Nephron progenitor cell (in vitro differentiated cells): Measurements from ENCODE around the gene MPEG1.

Experiments used
- DNase-seq: peaks from one replicate; pipeline ENCODE4 v3.0.0; 2021
- H3K27ac Mint-ChIP-seq: 2 replicates; pipeline ENCODE4 v1.8.0; 2021; ENCODE audit warnings: mild to moderate bottlenecking, moderate library complexity, mixed read lengths
- H3K27me3 Mint-ChIP-seq: 2 replicates; pipeline ENCODE4 v1.8.0; 2021; ENCODE audit warnings: mild to moderate bottlenecking, low read depth, mixed read lengths; ENCODE audit not compliant: poor library complexity
- H3K36me3 Mint-ChIP-seq: 2 replicates; pipeline ENCODE4 v1.8.0; 2021; ENCODE audit warnings: low read depth, mixed read lengths
- H3K4me1 Mint-ChIP-seq: 2 replicates; pipeline ENCODE4 v1.8.0; 2021; ENCODE audit warnings: mixed read lengths
- H3K4me3 Mint-ChIP-seq: 2 replicates; pipeline ENCODE4 v1.8.0; 2021; ENCODE audit warnings: mild to moderate bottlenecking, moderate library complexity, mixed read lengths
- H3K9me3 Mint-ChIP-seq: 2 replicates; pipeline ENCODE4 v1.8.0; 2021; ENCODE audit warnings: mild to moderate bottlenecking, moderate library complexity, mixed read lengths
- CTCF ChIP-seq: fragments of 200-600 bp; sonication (generic); IDR thresholded peaks from 2 replicates; pipeline ENCODE4 v1.5.0; 2021; ENCODE audit warnings: antibody characterized with exemption

MPEG1 gene

DNA sequence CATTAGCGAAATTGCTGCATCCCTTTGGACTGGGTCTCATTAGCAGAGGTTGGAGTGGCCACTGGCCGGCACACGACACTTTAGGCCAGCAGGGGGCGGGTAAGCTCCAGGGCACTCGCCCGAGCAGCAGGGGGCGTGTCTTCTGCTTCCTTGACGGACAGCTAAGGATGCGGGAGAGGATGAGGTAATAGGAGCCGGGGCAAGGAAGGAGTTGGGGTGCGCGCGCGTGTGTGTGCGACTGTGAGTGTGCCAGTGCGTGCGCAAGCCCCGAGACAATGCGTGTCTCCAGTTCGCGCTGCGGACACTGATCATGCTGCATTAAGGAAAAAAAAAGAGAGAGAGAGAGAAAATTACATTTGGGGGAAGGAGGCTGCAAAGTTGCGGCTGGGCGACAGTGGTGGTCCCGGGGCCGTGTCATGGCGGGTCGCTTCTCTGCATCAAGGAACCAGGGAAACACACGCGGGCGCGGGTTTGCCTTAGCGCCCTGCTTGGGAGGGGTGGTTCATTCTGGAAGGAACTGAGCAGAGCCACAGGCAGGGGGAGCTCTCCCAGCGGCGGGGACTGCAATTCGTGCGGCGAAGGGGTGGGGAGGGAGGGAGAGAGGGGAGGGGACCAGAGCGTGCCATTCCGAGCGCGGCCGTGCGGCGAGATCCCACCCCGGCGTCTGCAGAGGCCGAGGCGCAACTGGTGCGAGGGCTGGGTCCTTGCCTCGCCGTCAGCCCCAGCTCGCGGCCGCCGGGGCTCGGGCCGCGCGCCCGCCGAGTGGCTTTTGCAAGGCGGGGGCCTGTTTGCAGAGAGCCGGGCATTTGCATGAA is 41.0 kb downstream of the MPEG1 start, which contains the start of gene DTX4:
Gene DTX4, plus strand, starts transcription at position 625 of the 815 bp plus-strand sequence. CDS start 464 bp downstream, outside the sequence.
- peaks cover 10% of the 10 kb centered on the region for H3K27me3 Mint-ChIP-seq
- peak within 1 kb of the TSS; percentile 94 for H3K4me3 Mint-ChIP-seq
- H3K27ac Mint-ChIP-seq = no peak within 1 kb of the TSS
- peak; percentile 97 for DNase-seq
- H3K36me3 Mint-ChIP-seq = no peaks in the 10 kb centered on the region
- TF ChIP-seq CTCF = peak; percentile 81
- no peaks in the 10 kb centered on the region for H3K9me3 Mint-ChIP-seq
- peaks cover 34% of the 10 kb centered on the region for H3K4me1 Mint-ChIP-seq

- no peaks in the 10 kb centered on the region for H3K36me3 Mint-ChIP-seq
- H3K27ac Mint-ChIP-seq = no peak overlapping the region
- H3K9me3 Mint-ChIP-seq = peaks cover 5% of the 10 kb centered on the region
- no peak overlapping the region for H3K4me3 Mint-ChIP-seq
- H3K4me1 Mint-ChIP-seq = no peaks in the 10 kb centered on the region
- DNase-seq = no peak
- H3K27me3 Mint-ChIP-seq = peaks cover 36% of the 10 kb centered on the region
- TF ChIP-seq CTCF = no peak
Observed at GRCh38 chr11:59164028-59164427, 48.7 kb downstream of the MPEG1 start.
